ENCODE results near the gene TBC1D10A.

Gene TBC1D10A

GRCh38 chr22:30302810-30303138 lies 24.0 kb downstream of the TBC1D10A start:
- no peak for TF ChIP-seq CTCF (IDR thresholded peaks at IDR 0.05)
- H3K4me3 ChIP-seq: no peak overlapping the region
- DNase-seq (ENCODE audit: low spot score): no peak
- H3K27ac ChIP-seq: peak overlapping the region; percentile 54 to 92

- no peak for DNase-seq (ENCODE audit: low spot score)
- Histone ChIP-seq H3K27ac (peak overlapping the region; percentile 54 to 92), H3K4me3 (peak overlapping the region; percentile 15)
- TF ChIP-seq CTCF (IDR thresholded peaks at IDR 0.05): no peak
Observed at GRCh38 chr22:30301995-30302809, 24.5 kb downstream of the TBC1D10A start.

- peak overlapping the region in 1 of 2 donors; percentile 44 for H3K27ac ChIP-seq
Observed at GRCh38 chr22:30299322-30299721, 27.4 kb downstream of the TBC1D10A start.

GRCh38 chr22:30297991-30298701 lies 28.6 kb downstream of the TBC1D10A start:
- DNase-seq (ENCODE audit: low spot score): no peak
- H3K27ac ChIP-seq: peak overlapping the region in 1 of 2 donors; percentile 44
- no peak for TF ChIP-seq CTCF (IDR thresholded peaks at IDR 0.05)
- H3K4me3 ChIP-seq: no peak overlapping the region

More at GRCh38 chr22:30299322-30299721, 27.4 kb downstream of the TBC1D10A start:
- no peak for DNase-seq (ENCODE audit: low spot score)
- TF ChIP-seq CTCF (IDR thresholded peaks at IDR 0.05): no peak
- H3K4me3 ChIP-seq: no peak overlapping the region

- TF ChIP-seq CTCF (IDR thresholded peaks at IDR 0.05): no peak
- no peak overlapping the region for H3K27ac ChIP-seq
- DNase-seq (ENCODE audit: low spot score): no peak
Observed at GRCh38 chr22:30297276-30297990, 29.3 kb downstream of the TBC1D10A start.

GRCh38 chr22:30296833-30297232 lies 29.9 kb downstream of the TBC1D10A start:
- DNase-seq (ENCODE audit: low spot score): no peak
- Histone ChIP-seq H3K27ac (no peak overlapping the region), H3K4me3 (no peak overlapping the region)
- no peak for TF ChIP-seq CTCF (IDR thresholded peaks at IDR 0.05)

More at GRCh38 chr22:30297276-30297990, 29.3 kb downstream of the TBC1D10A start:
- H3K4me3 ChIP-seq: no peak overlapping the region

Data from coronary artery (tissue), 2 donors.